Central memory CD4-positive, alpha-beta T cell (primary cell): ENCODE measurements around the gene SLC25A10.
A peak's percentile ranks its signal among the peaks of the same experiment; 100 is the strongest.
"Not testable (repeated sequence)": the region's sequence is repeated elsewhere in the genome, so short reads cannot be mapped to it uniquely, and the experiment has no call there.

Experiments used
- DNase-seq: peaks from one replicate; pipeline ENCODE4 v3.0.0; 2022

Gene SLC25A10

DNA sequence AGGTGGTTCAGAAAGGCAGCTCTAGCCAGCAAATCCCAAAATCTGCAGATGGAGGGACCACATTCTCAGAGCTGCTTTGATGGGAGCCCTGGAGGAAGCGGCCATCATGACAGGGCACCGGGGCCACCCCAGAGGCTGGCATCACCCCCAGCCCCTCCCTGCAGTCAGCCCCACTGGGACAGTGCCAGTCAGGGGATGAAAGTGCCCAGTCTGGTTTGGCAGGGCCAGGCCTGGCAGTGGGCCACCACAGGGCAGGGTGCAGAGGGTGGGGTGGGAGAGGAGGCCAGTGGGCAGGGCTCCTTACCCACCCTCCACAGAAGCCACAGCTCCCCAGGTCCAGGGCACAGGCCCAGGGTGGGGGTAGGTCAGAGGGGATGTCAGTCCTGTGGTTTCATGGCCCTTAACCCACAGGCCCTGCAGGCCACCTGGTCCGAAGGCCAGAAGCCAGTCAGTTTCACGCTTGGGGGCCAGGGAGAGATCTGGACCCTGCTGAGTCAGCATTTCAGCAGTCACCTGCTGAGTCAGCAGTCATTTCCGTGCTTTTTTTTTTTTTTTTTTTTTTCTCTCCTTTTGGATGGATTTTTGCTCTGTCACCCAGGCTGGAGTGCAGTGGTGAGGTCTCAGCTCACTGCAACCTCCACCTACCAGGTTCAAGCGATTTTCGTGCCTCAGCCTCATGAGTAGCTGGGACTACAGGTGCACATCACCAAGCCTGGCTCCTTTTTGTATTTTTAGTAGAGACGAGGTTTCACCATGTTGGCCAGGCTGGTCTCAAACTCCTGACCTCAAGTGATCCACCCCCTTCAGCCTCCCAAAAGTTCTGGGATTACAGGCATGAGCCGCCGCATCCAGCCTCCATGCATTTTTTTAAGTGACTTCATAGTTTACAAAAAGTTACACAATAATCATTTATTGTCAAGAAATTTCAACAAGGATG is 10.4 kb downstream of the SLC25A10 start:
- no peak for DNase-seq

DNA sequence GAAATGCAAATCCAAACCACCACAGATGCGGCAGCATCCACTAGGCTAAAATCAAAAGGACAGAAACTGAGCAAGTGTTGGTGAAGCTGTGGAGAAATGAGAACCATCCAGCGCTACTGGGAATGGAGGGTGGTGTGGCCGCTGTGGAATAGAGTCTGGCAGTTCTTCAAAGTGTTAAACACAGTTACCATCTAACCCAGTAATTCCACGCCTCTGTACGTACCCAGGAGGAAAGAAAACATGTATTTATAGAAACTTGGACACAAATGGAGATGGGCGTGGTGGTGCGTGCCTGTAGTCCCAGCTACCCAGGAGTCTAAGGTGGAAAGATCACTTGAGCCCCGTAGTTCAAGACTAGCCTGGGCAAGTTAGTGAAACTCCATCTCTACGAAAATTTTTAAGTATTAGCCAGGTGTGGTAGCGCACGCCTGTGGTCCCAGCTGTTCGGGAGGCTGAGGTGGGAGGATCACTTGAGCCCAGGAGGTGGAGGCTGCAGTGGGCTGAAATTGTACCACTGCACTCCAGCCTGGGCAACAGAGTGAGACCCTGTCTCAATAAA is 11.6 kb downstream of the SLC25A10 start:
- no peak for DNase-seq

DNA sequence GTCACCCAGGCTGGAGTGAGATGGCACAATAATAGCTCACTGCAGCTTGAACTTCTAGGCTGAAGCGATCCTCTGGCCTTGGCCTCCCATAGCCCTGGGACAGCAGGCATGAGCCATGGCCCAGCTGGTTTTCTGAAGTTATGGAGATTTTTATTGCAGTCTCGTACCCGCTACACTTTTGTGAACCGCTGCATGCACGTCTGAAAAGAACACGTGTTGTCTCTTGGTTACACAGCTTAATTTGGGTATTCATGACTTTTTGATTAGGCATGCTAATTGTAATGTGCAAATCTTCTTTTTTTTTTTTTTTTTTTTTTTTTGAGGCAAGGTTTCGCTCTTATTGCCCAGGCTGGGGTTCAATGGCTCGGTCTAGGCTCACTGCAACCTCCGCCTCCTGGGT is 13.4 kb downstream of the SLC25A10 start:
- DNase-seq, result no peak

DNA sequence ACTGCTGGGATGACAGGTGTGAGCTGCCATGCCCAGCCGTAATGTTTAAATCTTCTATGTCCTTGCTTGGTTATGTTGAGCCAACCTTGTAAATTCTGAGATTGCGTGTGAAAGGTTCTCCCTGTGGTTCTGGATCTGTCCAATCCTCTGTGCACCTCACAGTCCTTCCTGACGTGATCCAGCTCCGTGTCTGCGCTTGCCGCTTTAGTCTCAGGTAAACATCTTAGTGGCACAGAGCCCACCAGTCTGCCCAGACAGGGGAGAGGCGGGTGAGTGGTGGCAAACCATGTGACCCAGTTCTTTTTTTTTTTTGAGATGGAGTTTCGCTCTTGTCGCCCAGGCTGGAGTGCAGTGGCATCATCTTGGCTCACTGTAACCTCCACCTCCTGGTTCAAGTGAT is 13.9 kb downstream of the SLC25A10 start:
- no peak for DNase-seq

DNA sequence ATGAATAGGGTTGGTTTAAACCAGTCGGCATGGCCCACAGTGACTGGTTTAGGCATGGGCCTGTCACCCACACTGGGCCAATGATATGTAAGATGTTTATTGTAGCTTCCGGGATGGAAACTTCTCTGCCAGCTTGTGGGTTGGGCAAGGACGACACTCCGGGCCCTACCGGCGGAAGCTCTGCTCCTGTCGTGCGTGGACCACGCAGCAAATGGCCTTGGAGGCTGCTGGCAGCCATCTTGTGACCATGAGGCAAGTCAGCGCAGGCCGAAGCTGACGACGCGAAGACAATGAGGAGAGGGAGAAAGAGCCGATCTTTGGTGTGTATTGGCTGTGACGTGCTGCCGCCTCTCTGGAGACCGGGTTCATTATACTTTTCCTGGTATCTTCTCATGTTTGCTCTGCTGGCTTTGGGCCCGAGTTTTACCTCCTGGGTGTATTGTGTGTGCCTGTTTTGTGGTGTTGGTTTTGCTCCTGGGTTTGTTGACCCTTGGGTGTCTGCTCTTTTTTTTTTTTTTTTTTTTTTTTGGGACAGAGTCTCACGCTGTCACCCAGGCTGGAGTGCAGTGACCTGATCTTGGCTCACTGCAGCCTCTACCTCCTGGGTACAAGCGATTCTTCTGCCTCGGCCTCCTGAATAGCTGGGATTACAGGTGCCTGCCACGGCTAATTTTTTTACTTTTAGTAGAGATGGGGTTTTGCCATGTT is 15.4 kb downstream of the SLC25A10 start:
- DNase-seq, result no peak

DNA sequence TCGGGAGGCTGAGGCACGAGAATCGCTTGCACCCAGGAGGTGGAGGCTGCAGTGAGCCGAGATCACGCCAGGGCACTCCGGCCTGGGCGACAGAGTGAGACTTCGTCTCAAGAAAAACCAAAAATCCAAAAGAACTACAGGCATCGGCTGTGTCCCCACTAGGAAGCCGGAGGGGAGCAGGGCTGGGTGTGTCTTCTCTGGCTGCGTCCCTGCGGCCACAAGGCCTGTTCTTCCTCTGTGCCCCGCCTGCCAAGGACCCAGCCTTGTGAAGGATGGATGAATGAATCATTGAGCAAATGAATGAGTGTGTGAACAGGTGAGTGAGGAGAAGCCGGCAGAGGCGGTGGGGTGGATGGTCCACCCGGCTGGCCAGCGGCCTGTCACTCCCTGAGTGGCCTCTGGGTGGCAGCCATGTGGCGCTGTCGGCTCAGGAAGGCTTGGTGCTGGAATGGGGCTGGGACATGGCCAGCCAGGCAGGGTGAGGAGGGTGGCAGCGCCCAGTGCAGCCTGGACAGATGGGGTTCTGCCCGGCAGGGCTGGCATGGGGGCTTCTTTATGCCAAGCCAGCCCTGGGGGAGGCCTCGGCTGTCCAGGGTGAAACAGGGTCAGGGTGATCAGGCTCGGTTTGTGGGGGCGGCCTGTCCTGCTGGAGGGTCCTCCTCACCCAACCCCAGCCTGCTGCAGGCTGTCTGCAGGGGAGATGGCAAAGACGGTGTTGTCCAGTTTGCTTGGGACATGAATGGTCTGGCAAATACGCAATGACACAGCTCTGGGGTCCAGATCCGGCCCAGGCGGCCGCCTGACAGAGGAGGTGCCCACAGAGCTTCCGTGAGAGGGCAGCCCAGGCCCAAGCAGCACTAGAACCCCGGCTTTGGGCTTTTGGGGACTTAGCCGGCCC is 21.7 kb downstream of the SLC25A10 start:
- peak; percentile 41 for DNase-seq

DNA sequence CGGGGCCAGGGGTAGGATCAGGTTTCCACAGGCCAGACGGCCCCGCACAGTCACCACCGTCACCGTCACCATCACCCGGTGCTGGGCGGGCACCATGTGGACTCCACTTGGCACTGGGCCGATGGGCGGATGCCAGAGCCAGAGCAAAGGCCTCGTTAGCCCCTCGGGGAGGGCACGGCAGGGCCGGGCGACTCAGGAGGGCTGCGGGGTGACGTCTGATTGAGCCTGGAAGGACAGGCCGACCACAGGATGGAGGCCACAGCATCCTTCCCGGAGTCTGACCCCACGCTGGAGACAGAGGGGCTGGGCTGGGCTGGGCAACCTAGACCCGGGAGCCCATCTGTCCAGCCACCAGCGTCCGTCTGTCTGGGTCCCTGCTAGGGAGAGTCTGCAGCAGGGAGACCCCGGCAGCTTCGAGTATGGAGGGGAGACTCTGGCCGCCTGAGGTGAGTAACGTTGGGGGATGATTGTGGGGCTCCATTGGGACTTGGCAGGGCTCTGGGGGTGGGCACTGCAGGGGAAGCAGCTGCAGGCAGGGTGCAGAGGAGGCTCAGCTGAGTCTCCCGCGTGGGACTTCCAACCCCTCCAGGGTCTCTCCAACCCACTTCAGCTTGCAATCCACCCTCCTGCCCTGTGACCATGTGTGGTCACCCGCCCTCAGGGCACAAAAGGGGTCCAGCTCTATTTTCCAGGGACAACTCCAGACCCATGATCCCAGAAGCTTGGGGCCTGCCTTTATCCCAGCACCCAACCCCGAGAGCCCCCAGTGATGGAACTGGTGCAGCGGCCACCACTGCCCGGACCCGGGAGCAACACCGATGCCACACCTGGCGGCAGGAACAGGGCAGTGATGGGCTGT is 22.6 kb downstream of the SLC25A10 start:
- no peak for DNase-seq

DNA sequence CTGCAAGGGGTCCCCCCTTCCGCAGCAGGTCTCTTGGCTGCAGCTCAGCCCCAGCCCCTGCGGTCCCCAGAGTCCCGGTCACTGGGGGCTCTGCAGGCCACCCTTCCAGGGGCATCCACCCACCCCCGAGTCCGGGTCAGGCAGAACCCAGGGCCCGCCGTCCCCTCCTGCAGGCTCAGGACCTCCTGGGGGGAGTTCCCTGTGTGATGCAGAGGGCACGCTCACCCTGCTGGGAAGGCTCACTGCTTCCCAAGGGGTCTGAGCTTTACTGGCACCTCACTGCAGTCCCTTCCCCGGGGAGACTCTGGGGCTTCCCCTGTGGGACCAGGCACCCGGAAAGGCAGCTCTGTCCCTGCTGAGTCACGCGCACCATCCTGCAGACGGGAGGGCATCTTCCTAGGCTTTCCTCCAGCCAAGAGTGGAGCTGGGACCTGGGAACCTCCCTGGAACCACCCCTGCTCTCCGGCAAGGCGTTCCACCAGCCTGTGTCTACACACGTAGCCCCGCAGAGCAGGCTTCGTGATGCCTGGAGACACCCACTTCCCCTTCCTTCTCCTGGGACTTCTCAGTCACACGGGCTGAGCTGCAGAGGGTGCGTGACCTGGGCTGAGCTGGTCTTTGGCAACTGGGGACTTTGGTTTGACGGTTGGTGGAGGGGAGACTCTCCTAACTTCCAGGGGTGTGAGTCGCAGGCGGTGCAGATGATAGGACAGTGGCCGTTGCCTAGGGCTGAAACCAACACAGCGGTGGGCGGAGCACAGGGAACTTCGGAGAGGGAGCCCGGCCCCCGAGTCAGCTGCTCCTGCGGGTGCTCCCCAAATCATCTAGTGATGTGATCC is 23.4 kb downstream of the SLC25A10 start:
- no peak for DNase-seq

DNA sequence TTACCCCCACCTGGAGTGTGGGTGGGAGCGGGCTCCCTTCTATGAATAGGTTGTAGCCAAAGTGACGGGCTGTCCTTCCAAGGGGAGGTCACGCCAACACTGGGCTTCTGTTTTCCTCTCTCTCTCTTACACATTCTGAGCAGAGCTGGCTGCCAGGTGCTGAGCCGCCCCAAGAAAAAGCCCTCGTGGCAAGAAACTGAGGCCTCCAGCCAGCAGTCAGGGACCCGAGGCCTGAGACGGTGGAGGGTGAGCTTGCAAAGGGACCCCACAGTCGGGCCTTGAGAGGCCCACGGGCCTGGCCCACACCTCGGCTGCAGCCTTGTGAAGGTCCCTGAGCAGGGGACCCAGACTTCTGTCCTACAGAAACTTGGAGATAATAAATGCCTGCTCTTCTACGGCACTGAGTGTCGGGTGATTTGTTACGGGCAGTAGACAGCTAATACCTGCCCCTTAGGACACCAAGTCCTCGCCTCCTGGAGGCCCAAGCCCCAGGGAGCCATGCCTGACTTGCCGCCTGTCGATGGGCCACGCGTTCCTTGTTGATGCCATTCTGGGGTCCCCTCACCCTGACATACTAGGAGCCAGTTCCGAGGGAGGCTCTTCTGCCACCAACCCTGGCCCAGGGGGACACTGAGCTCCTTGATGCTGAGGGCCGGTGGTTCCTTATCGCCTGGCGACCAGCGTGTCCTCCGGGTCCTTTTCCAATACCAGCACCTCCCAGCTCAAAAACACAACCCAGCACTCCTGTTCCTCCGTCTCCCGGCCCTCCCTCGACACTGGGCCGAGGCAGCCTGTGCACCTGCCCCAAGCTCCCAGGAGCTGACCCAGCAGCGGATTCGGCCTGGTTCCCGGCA is 26.1 kb downstream of the SLC25A10 start:
- no peak for DNase-seq

DNA sequence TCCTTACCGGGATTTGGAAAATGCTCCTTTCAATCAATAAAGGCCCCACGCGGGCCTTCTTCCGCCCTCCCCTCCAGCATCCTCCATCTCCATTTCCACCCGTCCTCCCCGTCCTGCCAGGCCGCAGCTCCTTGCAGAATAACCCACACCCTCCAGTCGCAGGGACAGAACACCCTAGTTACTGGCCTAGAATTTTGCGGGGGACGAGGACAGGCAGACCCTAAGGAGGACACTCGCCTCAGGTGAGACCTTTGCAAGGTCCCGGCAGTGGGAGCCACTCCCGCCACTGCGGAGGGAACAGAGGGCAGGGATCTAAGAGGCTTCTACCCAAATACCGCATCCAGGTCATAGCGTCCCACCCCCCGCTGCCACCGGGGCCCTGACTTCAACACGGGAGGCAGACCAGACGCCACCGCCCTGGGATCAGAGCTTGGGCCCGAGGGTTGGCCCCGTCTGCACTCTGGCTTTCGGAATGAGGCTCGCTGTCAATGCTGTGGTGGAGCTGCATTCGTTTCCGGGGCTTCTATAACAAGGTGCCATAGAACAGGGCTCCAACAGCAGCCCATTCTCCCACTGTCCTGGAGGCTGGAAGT is 26.8 kb downstream of the SLC25A10 start:
- no peak for DNase-seq

DNA sequence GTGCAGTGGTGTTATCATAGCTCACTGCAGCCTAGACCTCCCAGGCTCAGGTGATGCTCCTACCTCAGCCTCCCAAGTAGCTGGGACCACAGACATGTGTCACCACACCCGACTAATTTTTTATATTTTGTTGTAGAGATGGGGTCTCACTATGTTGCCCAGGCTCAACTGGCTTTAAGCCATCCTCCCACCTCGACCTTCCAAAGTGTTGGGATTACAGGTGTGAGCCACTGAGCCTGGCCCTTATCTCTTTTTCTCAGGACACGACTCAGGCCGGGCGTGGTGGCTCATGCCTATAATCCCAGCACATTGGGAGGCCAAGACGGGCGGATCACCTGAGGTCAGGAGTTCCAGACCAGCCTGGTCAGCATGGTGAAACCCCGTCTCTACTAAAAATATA is 27.5 kb downstream of the SLC25A10 start:
- not testable (repeated sequence) for DNase-seq

DNA sequence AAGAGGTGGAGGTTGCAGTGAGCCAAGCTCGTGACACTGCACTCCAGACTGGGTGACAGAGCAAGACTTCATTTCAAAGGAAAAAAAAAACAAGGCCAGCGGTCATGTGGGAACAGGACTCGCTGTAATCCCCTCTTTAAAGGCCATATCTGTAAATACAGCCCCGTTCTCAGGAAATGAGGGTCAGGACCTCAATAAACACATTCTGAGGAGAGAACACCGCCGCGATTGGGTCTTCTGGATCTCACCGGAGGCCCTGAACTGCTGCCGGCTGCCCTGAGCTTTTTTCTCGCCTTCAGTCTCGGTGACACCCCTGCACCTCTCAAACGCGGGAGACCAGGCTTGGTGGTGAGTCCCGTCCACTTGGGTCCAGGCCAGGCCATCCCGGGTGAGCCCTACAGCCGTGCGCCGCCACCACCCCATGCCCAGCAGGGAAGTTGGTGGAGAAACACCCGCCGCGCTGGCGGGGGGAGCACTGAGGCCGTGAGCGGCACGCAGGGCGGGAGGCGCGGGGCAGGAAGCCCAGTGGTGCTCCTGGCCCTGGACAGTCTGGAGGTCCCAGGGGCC is 28.4 kb downstream of the SLC25A10 start:
- no peak for DNase-seq

DNA sequence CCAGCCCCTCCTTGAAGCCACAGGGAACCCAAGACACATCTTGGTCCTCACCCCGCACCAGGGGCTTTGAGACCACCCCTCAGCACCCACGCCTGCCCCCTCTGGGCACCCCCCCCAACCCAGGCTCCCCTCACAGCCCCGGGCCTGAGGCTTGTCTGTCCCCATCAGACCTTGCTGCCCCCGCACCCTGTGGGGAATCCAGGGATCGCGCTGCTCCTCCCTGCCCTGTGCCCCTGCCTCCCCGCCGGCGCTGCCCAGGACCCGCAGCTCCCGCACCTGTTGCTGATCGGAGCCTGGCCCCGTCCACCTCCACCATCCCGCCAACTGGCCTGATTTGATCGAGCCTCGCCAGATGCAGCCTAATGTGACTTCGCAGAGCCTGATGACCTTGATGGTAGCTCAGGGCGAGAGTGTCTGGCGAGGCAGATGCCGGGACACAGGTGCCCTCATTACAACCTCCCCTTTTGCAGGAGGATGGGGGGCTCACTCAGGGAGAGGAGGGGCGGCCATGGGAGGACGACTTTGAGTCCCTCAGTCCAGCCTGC is 29.0 kb downstream of the SLC25A10 start:
- DNase-seq, result no peak

DNA sequence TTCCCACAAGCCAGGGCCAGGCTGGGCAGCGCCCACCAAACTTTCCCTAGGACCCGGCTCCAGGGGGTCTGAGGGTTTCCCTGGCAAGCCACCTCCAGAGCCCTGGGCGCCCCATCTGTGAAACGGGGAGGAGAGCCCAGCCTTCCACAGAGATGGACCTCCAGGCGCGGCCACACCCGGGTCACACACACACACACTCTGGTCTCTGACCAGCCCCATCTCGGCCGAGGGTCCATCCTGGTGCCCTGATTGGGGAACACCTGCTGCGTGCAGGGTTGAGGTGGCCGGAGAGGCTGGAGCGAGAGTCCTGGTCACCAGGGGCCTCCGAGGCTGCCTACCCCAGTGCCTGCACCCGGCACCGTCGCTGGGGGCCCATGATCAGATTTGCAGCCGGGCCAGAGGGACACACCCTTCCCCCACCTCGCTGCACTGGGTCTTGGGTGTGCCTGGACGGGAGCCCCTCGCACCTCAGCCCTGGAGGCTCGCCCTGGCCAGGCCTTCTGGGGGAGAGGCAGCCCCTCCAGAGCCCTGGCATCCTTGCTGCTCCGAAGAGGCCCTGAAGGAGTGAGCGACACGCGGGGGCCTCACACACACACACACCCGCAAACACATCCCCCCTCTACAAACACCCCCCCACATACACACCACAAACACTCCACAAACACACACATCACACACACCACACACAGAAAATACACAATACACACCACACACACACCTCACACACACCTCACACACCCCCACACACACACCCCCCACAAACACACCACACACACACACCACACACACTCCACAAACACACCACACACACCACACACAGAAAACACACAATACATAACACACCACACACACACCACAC is 29.7 kb downstream of the SLC25A10 start:
- DNase-seq, result no peak
